Measurements from ENCODE around the gene TBX19.

Gene TBX19

DNA sequence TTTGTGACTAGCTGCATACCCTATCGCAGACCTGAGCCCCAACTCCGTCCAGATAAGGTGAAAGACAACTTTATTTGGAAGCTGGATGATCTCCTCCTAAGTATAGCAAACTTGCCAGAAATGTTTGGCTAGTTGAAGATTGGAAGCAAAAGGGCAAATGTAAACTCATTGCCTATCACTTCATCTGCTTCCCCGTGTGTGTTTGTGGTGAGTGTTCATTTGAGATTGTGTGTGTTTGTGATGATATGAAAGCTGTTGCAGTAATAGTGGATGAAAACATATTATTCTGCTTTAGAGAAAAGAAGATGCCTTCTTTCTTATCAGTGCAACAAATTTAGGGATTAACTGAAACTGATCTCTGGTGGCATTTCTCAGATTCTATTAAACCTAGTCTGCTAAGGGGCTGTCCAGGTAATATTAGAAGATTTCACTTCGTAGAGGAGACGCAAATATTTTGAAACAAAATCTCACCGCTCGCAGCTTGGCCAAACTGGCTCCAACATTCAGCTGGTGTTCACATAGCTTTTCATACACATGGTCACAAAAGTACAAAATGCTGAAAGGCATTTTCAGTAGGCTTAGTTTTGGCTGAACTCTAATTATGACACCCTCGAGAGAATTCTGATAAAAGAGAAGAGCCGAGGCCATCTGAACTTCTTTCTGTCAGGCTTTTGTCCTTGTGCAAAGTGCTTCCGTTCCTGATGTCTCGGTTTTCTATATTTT lies 1.1 kb downstream of the TBX19 start:
- no peak for DNase-seq (ENCODE audit: low read depth)

DNA sequence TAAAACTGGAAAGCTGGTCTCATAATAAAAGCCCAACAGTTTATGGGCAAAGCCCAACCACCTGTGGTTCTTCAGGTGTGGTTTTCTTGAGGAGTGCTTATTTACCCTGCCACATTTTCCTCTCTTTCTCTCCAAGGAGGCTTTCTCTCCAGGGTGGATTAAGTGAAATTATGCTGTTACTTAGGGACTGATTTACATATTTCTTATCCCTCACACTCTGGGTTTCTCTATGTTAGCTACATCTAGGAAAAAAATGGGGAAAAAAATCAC lies 4.8 kb downstream of the TBX19 start:
- no peak for DNase-seq (ENCODE audit: low read depth)

DNA sequence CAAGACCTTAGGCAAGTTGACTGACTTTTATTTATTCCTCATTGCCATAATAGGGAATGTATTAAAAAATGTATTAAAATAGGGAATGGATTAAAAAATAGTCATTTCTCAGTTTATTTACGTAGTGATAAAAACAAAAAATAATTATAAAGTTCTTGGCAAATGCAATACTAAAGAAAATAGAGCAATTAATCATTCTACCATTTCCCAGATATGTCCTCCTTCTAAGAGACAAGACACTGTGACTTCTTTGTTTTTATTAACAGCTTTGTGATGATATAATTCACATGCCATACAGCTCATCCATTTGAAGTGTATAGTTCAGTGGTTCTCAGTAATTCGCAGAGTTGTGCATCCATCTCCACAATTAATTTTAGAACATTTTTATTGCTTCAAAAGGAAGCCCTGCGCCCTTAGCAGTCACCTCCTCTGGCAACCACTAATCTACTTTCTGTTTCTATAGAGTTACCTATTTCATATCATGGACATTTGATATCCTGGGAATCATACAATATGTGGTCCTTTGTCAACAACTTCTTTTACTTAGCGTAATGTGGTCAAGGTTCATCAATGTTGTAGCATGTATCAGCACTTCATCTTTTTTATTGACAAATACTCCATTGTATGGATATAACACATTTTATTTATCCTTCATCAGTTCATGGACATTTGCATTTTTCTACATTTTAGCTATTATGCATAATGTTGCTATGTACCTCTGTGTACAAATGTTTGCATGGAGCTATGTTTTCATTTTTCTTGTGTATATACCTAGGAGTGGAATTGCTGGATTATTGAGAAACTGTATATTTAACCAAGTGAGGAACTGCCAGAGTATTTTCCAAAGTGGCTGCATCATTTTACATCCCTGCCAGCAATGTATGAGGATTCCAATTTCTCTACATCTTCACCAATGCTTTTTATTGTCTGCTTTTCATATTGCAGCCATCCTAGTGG lies 5.6 kb downstream of the TBX19 start:
- no peak for DNase-seq (ENCODE audit: low read depth)

DNA sequence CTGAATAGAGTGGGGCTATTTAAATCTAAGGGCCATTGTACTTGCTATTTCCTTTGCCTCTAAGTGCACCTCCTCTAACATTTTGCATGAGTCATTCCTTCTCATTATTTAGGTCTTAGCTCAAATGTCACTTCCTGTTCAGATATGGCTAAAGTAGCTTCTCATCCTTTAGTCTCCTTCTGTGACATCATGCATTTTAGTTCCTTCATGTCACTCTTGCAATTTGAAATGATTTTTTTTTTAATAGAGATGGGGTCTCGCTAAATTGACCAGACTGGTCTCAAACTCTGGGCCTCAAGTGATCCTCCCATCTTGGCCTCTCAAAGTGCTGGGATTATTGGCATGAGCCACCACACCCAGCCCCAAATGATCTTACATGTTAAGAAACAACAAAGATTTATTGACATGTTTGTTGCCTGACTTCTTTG lies 6.6 kb downstream of the TBX19 start:
- DNase-seq (ENCODE audit: low read depth), result no peak

DNA sequence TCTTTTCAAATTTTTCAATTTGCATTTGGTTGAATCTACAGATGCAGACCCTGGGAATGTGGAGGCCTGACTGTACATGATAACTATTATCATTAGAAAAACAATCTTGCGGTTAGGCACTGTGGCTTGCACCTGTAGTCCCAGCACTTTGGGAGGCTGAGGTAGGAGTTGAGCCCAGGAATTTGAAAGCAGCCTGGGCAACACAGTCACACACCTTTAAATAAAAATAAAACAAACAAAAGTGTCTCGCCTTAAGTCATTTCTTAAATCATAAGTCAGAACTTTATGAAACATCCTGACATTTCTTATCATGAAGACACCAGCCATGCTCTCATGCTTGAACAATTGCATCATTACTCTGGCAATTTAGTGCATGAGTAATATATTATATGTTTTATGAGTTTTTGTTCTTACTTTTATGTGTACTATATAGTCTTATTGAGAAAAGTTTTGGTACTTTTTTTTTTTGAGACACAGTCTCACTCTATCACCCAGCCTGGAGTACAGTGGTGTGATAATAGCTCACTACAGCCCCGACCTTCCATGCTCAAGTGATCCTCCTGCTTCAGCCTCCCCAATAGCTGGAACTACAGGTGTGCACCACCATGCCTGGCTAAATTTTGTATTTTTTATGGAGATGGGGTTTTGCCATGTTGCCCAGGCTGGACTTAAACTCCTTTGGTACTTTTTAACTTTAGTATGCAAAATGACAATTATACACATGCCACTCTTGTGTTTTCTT lies 7.8 kb downstream of the TBX19 start:
- no peak for DNase-seq (ENCODE audit: low read depth)

DNA sequence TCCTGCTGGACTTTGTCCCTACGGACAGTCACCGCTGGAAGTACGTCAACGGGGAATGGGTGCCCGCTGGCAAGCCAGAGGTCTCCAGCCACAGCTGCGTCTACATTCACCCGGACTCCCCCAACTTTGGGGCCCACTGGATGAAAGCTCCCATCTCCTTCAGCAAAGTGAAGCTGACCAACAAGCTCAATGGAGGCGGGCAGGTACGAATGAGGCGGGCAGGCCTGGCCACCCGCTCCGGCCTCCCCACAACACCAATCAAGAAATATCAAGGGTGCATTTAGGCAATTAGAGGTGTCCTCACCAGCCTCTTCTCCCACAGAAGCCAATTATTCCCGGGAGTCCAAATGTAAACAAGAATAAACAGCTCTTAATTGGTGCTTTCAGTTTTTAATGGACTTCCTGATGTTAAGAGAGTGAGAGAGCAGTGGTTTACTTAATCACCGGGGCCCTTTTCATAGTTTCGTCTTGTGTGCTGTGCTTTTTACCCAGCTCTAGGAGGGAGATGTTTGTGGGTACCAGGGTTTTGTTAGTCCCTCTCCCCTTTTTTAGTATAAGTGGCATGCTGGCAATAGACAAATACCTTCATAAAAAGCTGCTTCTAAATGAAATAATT lies 10.7 kb downstream of the TBX19 start:
- no peak for DNase-seq (ENCODE audit: low read depth)

DNA sequence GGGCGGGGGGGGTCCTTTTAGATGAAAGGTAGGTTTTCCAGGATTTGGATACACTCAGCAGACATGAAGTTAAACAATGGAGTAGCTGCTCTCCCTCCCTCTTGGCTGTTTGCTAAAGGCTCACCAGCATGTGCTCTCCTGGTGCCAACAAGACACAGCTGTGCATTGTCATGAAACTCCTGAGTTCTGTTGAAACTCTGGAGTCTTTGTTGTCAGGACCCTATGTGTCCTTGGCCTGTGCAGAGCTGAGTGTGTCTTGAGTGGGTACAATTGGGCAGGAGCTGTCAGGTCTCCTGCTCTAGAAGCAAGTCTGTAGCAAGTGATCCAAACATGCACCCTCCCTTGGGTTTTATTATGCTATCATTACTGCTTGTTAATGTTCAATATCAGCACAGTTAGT lies 12.7 kb downstream of the TBX19 start:
- no peak for DNase-seq (ENCODE audit: low read depth)

DNA sequence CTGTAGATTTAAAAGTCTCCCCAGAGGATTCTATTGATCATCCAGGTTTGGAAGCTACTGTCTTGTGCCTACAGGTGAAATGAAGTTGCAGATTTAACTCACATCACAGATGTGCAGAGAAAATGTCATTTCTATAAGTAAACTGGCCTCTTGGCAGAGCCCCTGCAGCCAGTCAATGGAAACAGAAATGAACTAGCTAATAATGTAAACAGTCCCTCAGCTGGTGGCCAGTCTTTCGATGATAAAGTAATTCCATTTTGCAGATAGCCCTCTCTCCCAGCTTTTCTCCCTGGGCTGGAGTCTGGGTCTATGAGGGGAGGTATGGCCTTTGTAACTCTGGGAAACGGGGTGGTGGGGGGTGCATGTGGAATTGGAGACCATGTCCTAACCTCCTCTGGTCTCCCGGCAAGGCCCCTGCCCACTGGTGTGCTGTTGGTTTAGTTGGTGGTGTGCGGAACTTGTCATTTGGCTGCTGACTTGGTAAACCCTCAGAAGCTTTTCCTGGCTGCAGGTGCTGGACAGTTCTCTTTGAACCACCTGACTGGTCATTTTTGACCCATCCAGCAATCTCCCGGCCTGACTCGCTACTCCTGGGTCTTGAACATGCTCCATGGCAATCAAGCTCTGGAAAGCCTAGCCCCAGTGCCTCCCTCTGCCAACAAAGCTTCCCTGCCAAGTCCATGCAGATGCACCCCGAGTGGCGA lies 14.9 kb downstream of the TBX19 start:
- DNase-seq (ENCODE audit: low read depth), result no peak

DNA sequence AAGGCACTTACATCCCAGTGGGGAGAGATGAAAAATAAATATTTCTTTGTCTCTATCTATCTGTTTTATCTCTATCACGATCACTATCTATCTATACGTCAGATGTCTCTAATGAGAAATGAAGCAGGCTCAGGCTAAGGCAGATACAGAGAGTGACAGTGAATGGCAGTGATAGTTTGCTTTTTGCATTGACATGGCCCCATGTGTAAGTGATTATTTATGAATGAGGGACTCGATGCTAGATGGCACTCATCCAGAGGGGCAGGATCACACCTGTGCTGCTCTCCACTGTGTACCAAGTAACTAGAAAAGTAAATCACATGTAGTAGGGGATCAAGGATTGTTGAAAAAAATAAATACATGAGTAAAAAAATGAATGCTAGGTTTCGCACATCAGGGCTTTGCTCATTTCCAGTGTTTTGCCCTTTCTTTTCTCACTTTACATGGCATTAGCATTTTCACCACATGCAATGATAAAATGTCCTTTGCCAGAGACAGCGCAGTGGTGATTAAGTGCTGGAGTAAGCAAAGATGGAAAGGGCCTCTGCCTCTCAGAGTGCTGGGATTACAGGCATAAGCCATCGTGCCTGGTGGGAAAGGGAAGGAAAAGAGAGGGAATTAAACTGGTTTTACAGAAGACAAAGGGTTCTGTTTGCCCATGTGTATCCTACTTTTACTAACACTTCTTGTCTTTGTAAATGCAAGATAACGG lies 16.5 kb downstream of the TBX19 start:
- no peak for DNase-seq (ENCODE audit: low read depth)

DNA sequence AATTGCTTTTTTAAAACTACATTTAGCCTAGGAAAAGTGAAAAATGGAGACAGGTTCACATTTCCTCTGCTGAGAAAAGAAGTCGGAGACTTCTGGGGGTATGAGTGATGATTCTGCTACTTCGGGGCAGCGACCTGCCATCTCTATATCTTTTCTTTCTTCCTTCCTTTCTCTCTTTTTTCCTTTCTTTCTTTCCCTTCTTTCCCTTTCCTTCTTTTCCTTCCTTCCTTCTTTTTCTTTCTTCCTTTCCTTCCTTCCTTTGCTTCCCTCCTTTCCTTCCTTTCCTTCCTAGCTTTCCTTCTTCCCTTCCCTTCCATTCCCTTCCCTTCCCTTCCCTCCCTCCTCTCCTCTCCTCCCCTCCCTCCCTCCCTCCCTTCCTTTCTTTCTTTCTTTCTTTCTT lies 17.8 kb downstream of the TBX19 start:
- no peak for DNase-seq (ENCODE audit: low read depth)

DNA sequence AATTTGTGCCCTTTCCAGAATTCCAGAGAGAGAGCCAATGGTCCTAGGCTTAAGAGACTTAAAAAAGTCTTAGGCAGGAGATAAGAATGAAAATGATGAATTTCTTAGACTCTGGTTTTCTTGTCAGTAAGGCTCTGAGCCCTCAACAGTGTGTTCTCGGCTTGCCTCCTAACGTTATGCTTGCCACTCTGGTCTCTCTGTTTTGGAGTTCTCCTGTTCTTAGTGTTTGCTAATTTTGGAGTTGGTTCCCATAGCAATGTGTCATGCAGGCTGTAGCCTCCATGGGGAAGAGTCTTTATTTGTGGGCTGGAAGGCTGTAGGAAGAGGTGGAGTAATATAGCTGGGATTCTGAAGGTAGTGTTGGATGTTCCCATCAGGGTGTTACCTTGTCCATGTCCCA lies 19.9 kb downstream of the TBX19 start:
- DNase-seq (ENCODE audit: low read depth), result no peak

DNA sequence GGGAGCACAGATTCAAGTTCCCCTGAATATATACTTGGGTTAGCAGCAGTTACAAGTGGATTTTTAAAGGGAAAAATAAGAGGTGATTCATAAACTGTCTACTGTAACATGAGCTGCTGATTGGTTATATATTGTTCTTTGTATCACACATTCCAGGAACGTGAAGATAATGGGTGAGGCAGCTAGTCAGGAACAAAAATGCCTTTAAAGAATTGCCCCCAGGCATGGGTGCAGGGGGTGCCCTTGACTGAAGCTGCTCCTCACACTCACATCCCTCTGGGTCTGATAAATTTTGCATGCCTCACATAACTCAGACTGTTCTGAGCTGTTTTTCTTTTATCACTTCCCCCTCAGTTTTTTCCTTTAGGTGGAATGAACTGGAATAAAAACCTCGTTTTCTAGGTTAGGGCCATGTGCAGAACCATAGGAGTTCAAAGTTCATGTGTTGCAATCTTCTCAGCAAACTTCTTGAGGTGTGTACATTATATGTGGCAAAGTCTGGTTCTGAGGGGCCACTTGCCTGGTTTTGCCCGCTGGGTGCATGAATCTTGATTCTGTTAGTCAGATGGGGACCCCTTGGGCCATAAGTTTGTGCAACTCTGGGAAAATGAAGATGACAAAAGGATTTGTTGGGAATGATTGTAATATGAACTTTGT lies 21.1 kb downstream of the TBX19 start:
- no peak for DNase-seq (ENCODE audit: low read depth)

DNA sequence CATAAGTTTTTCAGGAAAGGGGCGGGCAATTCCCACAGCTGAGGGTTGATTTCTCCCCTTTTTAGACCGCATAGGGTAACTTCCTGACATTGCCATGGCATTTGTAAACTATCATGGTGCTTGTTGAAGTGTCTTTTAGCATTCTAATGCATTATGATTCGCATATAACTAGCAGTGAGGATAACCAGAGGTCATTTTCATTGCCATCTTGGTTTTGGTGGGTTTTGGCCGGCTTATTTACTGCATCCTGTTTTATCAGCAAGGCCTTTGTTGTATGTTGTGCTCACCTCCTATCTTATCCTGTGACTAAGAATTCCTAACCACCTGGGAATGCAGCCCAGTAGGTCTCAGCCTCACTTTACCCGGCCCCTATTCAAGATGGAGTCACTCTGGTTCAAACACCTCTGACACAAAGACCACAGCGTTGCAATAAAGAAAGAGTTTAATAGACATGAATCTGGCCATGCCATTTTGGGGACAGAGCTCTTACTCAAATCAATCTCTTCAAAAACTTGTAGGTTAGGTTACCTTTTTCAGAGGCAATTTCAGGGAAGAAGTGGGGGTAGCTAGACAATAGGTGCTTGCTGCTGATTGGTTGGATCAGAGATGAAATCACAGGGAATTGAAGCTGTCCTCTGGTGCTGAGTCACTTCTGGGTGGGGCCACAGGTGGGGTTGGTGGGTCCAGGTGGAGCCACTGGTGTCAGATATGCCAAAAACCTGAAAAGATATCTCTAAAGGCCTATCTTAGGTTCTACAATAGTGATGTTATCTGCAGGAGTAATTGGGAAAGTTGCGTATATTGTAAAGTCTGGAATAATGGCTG lies 23.3 kb downstream of the TBX19 start:
- no peak for DNase-seq (ENCODE audit: low read depth)

DNA sequence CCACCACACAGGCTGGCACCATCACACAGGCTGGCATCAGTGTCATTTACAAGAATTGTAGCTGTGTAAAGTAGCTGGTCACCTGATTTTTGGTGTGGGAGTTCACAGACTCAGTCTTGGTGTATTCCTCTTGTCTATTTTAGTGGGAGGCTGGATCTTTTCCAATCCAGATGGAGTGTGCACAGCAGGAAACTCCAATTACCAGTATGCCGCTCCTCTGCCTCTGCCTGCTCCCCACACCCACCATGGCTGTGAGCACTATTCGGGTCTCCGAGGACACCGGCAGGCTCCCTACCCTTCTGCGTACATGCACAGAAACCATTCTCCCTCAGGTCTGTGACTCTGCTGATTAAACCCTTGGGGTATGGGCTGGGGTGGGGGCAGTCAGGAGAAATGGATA lies 24.2 kb downstream of the TBX19 start:
- no peak for DNase-seq (ENCODE audit: low read depth)

DNA sequence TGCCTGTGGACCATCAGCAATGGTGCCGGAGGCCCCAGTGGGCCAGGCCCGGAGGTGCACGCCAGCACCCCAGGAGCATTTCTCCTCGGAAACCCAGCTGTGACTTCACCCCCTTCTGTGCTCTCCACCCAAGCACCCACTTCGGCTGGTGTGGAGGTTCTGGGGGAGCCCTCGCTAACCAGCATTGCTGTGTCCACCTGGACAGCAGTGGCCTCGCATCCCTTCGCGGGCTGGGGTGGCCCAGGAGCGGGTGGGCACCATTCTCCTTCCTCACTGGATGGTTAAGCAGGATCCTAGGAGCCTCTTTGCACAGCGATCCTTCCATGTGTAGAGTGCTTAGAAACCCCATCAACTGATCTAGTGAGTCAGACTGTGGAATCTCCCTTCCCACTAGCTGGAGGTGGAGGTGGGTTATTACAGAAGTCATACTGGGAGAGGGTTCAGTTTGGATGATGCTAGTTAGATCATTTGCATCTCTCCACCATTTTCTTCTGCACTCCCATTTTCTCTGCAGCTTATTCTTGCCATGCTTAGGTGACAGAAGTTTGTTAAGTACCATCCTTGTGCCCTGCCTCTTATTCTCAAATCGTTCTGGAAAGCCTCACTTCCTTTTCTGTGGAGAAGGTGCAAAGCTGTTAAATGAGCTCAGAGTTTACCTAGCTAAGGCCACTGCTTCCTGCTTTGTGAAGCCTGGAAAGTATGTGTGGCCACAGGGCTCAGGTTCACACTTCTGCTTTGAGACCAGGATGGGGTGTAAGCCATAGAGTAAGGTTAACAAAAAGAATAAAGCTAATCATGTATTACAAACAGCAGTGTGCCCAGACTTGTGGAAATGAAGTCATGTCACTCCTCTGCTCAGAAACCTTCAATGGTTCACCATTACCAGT lies 32.3 kb downstream of the TBX19 start:
- no peak for DNase-seq (ENCODE audit: low read depth)

DNA sequence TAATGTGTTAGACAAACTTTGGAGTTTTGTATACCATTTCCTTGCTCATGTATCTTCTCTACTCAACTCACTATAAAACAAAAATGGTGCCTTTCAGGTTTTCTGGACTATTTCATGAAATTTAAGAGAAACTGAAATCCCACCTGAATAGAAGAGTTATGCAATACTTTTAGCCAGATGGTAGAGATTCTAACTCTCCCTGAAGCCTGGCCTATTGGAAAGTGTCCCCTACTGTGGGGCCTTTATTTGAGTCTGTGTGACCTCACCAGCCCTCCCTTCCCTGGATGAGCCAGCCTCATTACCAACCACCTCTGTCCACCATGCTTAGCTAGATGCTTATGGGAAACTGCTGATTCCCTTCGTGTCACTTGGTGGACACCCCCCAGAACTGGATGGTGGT lies 35.5 kb downstream of the TBX19 start:
- no peak for DNase-seq (ENCODE audit: low read depth)

DNA sequence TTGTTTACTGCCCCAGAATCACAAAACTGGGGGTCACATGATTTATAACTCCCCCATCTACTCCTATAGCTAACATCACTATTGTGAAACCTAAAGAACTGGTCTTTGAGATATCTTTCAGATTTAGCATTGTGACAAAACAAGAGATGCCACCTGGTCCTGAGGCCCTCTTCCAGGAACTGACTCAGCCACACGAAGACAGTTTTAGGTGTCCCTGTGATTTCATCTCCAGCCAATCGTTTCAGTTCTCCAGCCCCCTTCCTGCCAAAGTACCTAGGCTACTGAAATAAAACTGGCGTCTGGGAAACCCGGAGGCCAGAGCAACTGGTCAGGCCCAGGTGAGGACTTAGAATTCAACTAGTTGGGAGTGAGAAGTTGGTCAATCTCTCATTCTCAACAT lies 36.6 kb downstream of the TBX19 start:
- no peak for DNase-seq (ENCODE audit: low read depth)

DNA sequence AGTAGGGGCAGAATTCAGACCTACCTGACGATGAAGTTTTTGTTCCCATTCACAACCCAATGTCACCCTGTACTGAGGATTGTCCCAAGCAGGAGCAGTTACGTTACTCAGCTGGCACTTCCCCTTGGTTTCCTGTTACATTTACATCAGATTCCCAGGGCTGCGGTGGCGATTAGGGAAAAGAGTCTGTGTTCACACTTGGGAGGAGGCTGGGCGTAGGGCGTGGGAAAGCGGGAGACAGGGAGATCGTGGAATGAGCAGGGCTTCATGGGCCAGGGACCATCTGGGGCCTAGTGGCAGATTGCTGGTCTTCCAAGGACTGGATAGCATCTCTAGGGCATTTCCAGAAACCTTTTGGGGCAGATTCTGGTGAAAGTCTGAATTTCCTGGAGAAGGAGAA lies 39.0 kb downstream of the TBX19 start:
- no peak for DNase-seq (ENCODE audit: low read depth)

DNA sequence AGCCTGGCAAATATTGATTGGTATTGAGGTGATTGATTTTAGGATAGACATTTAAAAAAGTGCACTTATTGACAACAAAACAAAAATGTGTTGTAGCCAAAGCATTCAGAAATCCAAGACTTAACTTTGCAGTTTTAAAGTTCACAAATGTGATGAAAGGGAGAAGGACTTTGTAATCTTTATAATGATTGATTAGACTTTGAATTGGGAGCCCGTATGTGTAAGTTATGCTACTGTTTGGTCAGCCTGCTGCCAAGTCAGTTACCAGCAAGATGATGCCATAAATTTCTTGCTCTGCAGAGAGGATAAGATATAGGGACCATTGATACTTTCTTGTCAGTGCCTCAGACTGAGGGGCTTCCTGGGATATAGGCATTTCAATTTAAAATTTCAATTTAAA lies 39.5 kb downstream of the TBX19 start:
- DNase-seq (ENCODE audit: low read depth), result no peak
